GM06990 (cell line): ENCODE results near the gene L3MBTL4.

ENCODE experiments used
- DNase-seq: peaks from one replicate; pipeline ENCODE4 v3.0.0-alpha.2; 2011; ENCODE audit not compliant: insufficient read length; ENCODE audit errors: extremely low read depth
- H3K27me3 ChIP-seq: replicated peaks from 2 replicates; pipeline ENCODE4 v1.6.0; 2011; ENCODE audit warnings: low read length; ENCODE audit not compliant: control insufficient read depth, insufficient read depth
- H3K36me3 ChIP-seq: 2 replicates; pipeline ENCODE4 v1.5.1; 2011; ENCODE audit warnings: low read length; ENCODE audit not compliant: control insufficient read depth, insufficient read depth
- H3K4me3 ChIP-seq: replicated peaks from 2 replicates; pipeline ENCODE4 v1.5.1; 2011; ENCODE audit warnings: low read depth, mild to moderate bottlenecking, control low read depth, low read length
- CTCF ChIP-seq: IDR thresholded peaks from 2 replicates; pipeline ENCODE4 v1.5.1; 2011; ENCODE audit warnings: low read length, control low read depth, mild to moderate bottlenecking, inconsistent platforms; ENCODE audit not compliant: insufficient read depth, poor library complexity, severe bottlenecking

Gene L3MBTL4

DNA sequence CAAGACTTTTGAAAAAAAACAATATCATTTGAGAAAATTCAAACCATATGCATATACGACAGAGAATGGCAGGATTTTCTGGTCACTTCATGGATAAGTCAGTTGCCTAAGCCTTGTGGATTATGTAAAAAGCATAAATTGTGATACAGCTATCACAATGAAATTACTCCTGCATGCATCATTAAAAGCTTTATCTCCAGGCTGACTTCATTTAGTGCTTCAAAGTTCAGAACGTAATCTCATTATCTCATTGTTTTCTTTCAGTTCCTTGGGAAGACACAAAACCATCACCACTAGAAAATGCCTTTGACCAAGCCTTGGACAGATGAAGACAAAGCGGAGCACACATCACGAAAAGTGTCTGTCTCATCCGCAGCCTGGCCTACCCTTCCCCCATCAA is 57.0 kb downstream of the L3MBTL4 start:
- H3K27me3 ChIP-seq = no peaks in the 10 kb centered on the region
- H3K4me3 ChIP-seq = no peak overlapping the region
- no peak for DNase-seq
- no peak for TF ChIP-seq CTCF
- no peaks in the 10 kb centered on the region for H3K36me3 ChIP-seq

GRCh38 chr18:6355789-6356589 is 58.7 kb downstream of the L3MBTL4 start:
- H3K36me3 ChIP-seq = no peaks in the 10 kb centered on the region
- no peak for DNase-seq
- no peak for TF ChIP-seq CTCF

GRCh38 chr18:6352275-6352674 is 62.4 kb downstream of the L3MBTL4 start:
- Histone ChIP-seq H3K27me3 (no peaks in the 10 kb centered on the region), H3K4me3 (no peak overlapping the region), H3K36me3 (no peaks in the 10 kb centered on the region)
- DNase-seq = no peak
- TF ChIP-seq CTCF = no peak

More at GRCh38 chr18:6355789-6356589, 58.7 kb downstream of the L3MBTL4 start:
- H3K4me3 ChIP-seq = no peak overlapping the region
- H3K27me3 ChIP-seq = no peaks in the 10 kb centered on the region

DNA sequence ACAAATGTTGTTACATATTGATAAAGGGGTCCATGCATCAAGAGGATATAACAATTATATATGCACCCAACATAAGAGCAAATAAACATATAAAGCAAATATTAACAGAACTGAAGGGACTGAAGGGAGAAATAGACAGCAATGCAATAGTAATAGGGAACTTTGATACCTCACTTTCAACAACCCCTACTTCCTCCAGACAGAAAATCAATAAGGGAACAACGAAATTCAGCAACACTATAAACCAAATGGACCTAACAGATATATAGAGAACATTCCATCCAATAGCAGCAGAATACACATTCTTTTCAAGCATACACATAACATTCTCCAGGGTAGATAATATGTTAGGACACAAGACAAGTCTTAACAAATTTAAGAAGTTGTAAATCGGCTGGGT is 71.7 kb downstream of the L3MBTL4 start:
- no peak for DNase-seq
- Histone ChIP-seq H3K36me3 (no peaks in the 10 kb centered on the region), H3K27me3 (no peaks in the 10 kb centered on the region), H3K4me3 (no peak overlapping the region)
- TF ChIP-seq CTCF = no peak

GRCh38 chr18:6341709-6342108 is 73.0 kb downstream of the L3MBTL4 start:
- Histone ChIP-seq H3K27me3 (no peaks in the 10 kb centered on the region), H3K4me3 (no peak overlapping the region), H3K36me3 (no peaks in the 10 kb centered on the region)
- no peak for DNase-seq
- TF ChIP-seq CTCF = no peak
